Measurements from ENCODE around the gene SMAD3. TPM values are rescaled to one million over a fixed set of nuclear protein-coding genes. Genes with fewer than 3 reads are reported as not detected.

The SMAD3 gene
- total RNA-seq, 2 donors from 2014 or later, result 30.6 to 45.4 TPM

DNA sequence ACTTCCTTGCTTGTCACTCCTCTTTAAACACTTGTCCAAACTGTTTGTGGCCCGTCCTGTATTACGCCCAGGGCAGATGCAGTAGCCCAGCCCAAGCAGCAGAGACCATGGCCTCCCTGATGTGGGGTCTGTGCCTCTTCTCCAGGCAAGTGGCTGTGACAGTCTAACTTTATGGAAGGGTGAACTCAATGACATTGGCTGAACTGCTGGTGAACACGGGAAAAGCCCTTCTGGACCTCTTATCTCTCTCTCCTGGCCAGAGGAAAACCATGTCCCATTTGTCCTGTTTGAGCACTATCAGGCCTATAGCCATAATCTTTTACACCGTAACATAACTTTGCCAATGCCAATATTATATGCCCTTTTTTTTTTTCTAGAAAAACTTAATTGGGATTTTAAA is 67.6 kb downstream of the SMAD3 start:
- intact Hi-C loops (cut with DNase I), result loop anchor here (10.0 kb wide), 1 partner anchor 122 kb away; the partner anchor contains the start of genes AAGAB and IQCH
- Histone ChIP-seq H3K4me1 (replicated peaks) (peaks cover 24% of the 10 kb centered on the region), H3K9me3 (no peaks in the 10 kb centered on the region), H3K27ac (no peak overlapping the region), H3K4me3 (no peak overlapping the region), H3K36me3 (no peaks in the 10 kb centered on the region), H3K27me3 (replicated peaks; ENCODE audit: insufficient read depth) (no peaks in the 10 kb centered on the region)
- 84% methylated on average over 4 of the region's 4 CpGs for WGBS
- TF ChIP-seq, protein P1, sequence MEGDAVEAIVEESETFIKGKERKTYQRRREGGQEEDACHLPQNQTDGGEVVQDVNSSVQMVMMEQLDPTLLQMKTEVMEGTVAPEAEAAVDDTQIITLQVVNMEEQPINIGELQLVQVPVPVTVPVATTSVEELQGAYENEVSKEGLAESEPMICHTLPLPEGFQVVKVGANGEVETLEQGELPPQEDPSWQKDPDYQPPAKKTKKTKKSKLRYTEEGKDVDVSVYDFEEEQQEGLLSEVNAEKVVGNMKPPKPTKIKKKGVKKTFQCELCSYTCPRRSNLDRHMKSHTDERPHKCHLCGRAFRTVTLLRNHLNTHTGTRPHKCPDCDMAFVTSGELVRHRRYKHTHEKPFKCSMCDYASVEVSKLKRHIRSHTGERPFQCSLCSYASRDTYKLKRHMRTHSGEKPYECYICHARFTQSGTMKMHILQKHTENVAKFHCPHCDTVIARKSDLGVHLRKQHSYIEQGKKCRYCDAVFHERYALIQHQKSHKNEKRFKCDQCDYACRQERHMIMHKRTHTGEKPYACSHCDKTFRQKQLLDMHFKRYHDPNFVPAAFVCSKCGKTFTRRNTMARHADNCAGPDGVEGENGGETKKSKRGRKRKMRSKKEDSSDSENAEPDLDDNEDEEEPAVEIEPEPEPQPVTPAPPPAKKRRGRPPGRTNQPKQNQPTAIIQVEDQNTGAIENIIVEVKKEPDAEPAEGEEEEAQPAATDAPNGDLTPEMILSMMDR (IDR thresholded peaks at IDR 0.05), result no peak
- TF ChIP-seq POLR2AphosphoS5 (IDR thresholded peaks at IDR 0.05) (no peak), POLR2A (IDR thresholded peaks at IDR 0.05) (no peak)
- no peak for DNase-seq (ENCODE audit: low spot score)

DNA sequence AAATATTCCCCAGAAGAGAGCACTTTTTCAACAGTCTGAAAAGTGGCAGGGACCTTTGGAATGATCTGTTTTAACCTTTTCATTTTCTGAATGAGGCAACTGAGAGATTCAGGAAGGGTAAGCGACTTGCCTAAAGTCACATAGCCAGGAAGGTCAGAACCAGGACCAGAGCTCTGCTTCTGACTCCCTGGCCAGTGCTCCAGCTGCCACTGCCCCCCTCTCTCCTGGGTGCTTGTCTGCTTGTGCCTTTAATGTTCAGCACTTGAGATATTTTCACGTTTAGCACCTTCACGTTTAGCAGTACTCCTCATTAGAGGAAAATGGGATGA is 68.3 kb downstream of the SMAD3 start:
- WGBS, result 46% methylated on average over 3 of the region's 3 CpGs
- Histone ChIP-seq H3K4me1 (replicated peaks) (peaks cover 31% of the 10 kb centered on the region), H3K27me3 (replicated peaks; ENCODE audit: insufficient read depth) (no peaks in the 10 kb centered on the region), H3K27ac (peak overlapping the region; percentile 82 to 83), H3K9me3 (no peaks in the 10 kb centered on the region), H3K36me3 (no peaks in the 10 kb centered on the region), H3K4me3 (no peak overlapping the region)
- intact Hi-C loops (cut with DNase I), result loop anchor here (10.0 kb wide), 1 partner anchor 121 kb away; the partner anchor contains the start of genes AAGAB and IQCH
- TF ChIP-seq, protein P1 (IDR thresholded peaks at IDR 0.05), result no peak
- TF ChIP-seq POLR2A (IDR thresholded peaks at IDR 0.05) (no peak), POLR2AphosphoS5 (IDR thresholded peaks at IDR 0.05) (no peak)
- no peak for DNase-seq (ENCODE audit: low spot score)

DNA sequence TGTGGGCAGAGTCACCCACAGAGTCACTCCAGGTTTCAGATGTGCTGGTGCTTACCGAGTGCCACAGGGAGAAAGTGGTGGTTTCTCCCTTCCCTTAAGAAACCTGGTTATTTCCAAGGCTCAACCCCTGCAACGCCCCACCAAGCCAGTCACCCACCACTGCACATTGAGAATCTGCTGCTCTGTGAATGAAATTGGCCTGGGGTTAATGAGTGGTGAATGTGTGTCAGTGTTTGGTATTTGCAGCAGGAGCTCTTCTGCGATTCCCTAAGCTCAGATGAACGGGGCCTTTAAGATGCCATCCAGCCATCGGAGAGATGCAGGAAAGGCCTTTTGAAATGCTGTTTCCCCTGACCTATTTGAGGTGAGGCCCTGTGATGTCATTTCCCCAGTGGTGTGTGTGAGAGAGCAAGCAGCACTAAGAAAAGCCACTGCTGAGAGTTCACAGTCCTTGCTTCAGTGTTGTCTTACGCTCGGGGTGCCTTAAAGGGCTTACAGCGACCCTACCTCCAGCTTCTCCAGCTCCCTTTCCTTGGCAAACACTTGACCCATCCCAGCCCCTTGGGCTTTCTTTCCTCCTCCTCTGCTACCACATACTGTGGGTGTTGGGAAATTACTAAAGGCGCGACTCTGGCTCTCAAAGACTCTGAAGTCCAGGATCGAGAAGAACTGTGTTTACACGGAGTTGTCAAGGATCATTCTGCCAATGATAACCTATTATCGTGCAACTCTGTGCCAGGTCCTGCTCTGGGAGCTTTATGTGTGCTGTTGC is 68.9 kb downstream of the SMAD3 start:
- WGBS, result 33% methylated on average over 13 of the region's 13 CpGs

DNA sequence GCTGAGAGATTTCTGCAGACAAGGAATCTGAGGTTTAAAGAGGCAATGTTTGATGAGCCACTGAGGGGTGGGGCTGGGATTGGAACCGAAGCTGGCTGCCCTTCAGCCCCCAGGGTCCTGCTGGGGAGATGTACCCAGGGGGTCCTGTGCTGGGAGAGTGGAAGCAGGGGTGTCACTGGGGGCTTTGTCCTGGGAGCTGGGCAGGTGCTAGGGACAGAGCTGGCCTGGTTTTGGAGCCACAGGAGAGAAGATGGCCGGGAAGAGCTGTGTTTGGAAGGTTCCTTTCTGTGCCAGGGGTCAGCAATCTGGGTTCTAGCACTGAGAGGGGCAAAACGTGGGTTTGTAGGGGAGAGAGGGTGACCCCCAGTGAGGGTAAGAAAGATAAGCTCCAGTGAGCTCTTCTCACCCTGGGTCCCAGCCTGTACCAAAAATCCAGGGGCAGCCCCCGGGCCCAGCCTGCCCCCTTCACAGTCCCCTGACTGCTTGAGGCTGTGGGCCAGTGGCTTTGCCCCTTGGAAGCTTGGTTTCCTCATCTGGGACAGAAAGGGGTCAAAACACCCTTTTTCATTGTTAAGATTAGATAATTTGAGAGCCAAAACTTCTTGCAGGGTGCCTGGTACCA is 69.6 kb downstream of the SMAD3 start:
- Histone ChIP-seq H3K4me1 (replicated peaks) (peaks cover 42% of the 10 kb centered on the region), H3K36me3 (no peaks in the 10 kb centered on the region), H3K9me3 (no peaks in the 10 kb centered on the region), H3K27me3 (replicated peaks; ENCODE audit: insufficient read depth) (no peaks in the 10 kb centered on the region), H3K27ac (peak overlapping the region; percentile 82 to 83), H3K4me3 (no peak overlapping the region)
- WGBS, result 29% methylated on average over 4 of the region's 4 CpGs
- intact Hi-C loops (cut with DNase I), result loop anchor here (5.0 to 10.0 kb wide), 2 partner anchors 52 to 120 kb away; partner anchors contain the start of genes AAGAB and IQCH
- TF ChIP-seq POLR2A (IDR thresholded peaks at IDR 0.05), result no peak
- no peak for DNase-seq (ENCODE audit: low spot score)

More for the DNA sequence above, 68.9 kb downstream of the SMAD3 start:
- H3K27me3 ChIP-seq (replicated peaks; ENCODE audit: insufficient read depth), result no peaks in the 10 kb centered on the region
- H3K9me3 ChIP-seq, result no peaks in the 10 kb centered on the region
- intact Hi-C loops (cut with DNase I), result loop anchor here (10.0 kb wide), 1 partner anchor 121 kb away; the partner anchor contains the start of genes AAGAB and IQCH
- peak overlapping the region; percentile 82 to 83 for H3K27ac ChIP-seq
- no peak overlapping the region for H3K4me3 ChIP-seq
- no peaks in the 10 kb centered on the region for H3K36me3 ChIP-seq
- DNase-seq (ENCODE audit: low spot score), result no peak
- peaks cover 37% of the 10 kb centered on the region for H3K4me1 ChIP-seq (replicated peaks)
- TF ChIP-seq POLR2AphosphoS5 (IDR thresholded peaks at IDR 0.05), result peak; percentile 24
- TF ChIP-seq, protein P1 (IDR thresholded peaks at IDR 0.05), result no peak
- TF ChIP-seq POLR2A (IDR thresholded peaks at IDR 0.05), result no peak

DNA sequence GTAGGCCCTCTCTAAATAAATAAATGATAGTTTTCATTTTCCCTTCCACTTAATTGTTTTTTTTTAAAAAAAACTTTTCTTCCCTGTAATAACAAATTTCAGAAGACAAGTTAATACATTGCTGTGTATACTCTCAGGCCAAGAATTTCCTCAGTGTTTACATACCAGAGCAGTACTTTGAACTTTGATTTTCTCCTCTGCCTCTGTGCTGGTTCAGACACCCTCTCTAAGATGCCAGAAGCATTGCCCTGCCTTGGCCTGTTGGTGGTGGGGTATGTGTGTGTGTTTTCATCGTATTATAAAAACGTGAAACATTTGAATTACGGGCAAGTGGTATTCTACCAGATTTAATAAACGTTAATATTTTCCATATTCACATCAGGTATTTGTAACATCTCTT is 70.1 kb downstream of the SMAD3 start:
- WGBS, result 14% methylated on average over 4 of the region's 4 CpGs
- peaks cover 42% of the 10 kb centered on the region for H3K4me1 ChIP-seq (replicated peaks)
- intact Hi-C loops (cut with DNase I), result loop anchor here (5.0 to 10.0 kb wide), 2 partner anchors 52 to 119 kb away; partner anchors contain the start of genes AAGAB and IQCH
- TF ChIP-seq POLR2A (IDR thresholded peaks at IDR 0.05), result no peak
- TF ChIP-seq, protein P1 (IDR thresholded peaks at IDR 0.05), result peak in 1 of 4 experiments; percentile 10
- TF ChIP-seq POLR2AphosphoS5 (IDR thresholded peaks at IDR 0.05), result peak; percentile 59
- DNase-seq (ENCODE audit: low spot score), result no peak
- no peak overlapping the region for H3K4me3 ChIP-seq
- H3K36me3 ChIP-seq, result no peaks in the 10 kb centered on the region
- no peaks in the 10 kb centered on the region for H3K27me3 ChIP-seq (replicated peaks; ENCODE audit: insufficient read depth)
- peak overlapping the region; percentile 82 to 83 for H3K27ac ChIP-seq
- no peaks in the 10 kb centered on the region for H3K9me3 ChIP-seq

Data from prostate gland (tissue), 2 donors.